ENCODE results near the gene CAPN7. TPM values are rescaled to one million over a fixed set of nuclear protein-coding genes. Genes with fewer than 3 reads are reported as not detected.

Gene CAPN7
- polyA plus RNA-seq, 3 donors: 40.3 to 54.1 (median 51.6) TPM

DNA sequence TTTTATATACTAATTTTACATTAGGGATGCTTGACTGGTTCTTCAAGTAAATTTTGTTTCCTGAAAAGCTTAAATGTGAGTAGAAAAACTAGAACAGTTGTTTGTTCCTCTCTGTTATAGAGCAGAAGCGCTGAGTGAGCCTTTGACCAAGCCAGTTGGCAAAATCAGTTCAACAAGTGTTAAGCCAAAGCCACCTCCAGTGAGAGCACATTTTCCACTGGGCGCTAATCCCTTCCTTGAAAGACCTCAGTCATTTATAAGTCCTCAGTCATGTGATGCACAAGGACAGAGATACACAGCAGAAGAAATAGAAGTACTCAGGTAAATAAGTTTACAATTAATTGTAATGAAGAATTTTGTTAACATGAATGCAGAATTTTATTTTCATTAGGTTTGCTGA lies 14.6 kb downstream of the CAPN7 start:
- no peak for DNase-seq (ENCODE audit: extremely low read depth in 1 of 11, low read depth in 9 of 11, low spot score in 4 of 11)

DNA sequence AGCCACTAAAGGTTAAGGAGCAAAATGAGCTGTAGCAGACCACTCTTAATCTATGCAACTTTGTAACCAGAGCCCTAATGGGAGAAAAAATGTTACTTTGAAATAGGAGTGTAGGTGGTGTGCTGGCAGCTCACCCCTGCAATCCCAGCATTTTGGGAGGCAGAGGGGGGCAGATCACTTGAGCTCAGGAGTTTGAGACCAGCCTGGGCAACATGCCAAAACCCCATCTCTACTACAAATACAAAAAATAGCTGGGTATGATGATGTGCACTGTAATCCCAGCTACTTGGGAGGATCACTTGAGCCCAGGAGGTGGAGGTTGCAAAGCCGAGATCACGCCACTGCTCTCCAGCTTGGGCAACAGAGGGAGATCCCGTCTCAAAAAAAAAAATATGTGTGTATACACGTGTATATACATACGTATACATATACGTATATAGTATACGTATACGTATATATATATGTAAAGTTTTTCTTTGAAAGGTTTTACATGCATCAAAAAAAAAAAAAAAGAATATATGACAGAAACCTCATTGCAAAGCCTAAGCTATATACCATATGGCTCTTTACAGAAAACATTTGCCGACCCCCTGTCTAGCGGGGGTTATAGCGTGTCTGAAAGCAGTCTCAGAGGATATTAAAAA lies 15.7 kb downstream of the CAPN7 start:
- no peak for DNase-seq (ENCODE audit: extremely low read depth in 1 of 11, low read depth in 9 of 11, low spot score in 4 of 11)

- no peak for DNase-seq (ENCODE audit: extremely low read depth in 1 of 11, low read depth in 9 of 11, low spot score in 4 of 11)
Observed at GRCh38 chr3:15223685-15224572, 17.9 kb downstream of the CAPN7 start.

GRCh38 chr3:15228147-15228546 lies 22.1 kb downstream of the CAPN7 start:
- no peak for DNase-seq (ENCODE audit: extremely low read depth in 1 of 11, low read depth in 9 of 11, low spot score in 4 of 11)

GRCh38 chr3:15229262-15229661 lies 23.2 kb downstream of the CAPN7 start:
- no peak for DNase-seq (ENCODE audit: extremely low read depth in 1 of 11, low read depth in 9 of 11, low spot score in 4 of 11)

DNA sequence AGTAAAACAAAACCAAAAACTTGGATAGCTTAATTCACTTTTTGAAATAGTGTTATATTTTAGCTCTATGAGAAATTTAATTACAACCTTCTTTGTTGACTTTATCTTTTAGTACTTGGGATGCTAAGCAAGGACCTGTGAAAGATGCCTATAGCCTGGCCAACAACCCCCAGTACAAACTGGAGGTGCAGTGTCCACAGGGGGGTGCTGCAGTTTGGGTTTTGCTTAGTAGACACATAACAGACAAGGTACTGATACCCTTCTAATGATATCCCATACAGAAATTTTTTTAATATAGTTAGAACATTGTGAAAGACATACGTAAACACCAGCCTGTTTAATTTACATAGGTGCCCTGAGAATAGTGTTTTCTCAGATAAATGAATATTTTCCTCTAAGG lies 35.3 kb downstream of the CAPN7 start:
- DNase-seq (ENCODE audit: extremely low read depth in 1 of 11, low read depth in 9 of 11, low spot score in 4 of 11): peak in 2 of 11 donors; percentile 5

- no peak for DNase-seq (ENCODE audit: extremely low read depth in 1 of 11, low read depth in 9 of 11, low spot score in 4 of 11)
Observed at GRCh38 chr3:15243822-15244482, 37.9 kb downstream of the CAPN7 start.

DNA sequence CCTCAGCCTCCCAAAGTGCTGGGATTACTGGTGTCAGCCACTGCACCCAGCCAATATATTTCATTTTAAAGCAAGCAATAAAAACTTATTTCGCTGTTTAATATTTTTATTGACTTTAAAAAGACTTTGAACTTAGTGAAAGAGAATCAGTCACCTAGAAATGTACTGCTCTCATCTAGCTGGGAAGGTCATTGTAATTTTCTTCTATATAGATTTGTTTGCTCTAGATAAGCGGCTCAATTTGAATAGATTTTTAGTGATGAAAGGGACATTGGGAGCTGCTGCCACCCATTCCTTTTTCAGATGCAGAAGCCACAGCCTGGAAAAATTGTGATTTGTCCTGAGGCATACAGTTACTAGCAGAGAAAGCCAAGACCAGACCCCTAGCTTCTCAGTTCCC lies 40.1 kb downstream of the CAPN7 start:
- DNase-seq (ENCODE audit: extremely low read depth in 1 of 11, low read depth in 9 of 11, low spot score in 4 of 11): no peak

GRCh38 chr3:15253023-15253697 lies 47.1 kb downstream of the CAPN7 start:
- no peak for DNase-seq (ENCODE audit: extremely low read depth in 1 of 11, low read depth in 9 of 11, low spot score in 4 of 11)

DNA sequence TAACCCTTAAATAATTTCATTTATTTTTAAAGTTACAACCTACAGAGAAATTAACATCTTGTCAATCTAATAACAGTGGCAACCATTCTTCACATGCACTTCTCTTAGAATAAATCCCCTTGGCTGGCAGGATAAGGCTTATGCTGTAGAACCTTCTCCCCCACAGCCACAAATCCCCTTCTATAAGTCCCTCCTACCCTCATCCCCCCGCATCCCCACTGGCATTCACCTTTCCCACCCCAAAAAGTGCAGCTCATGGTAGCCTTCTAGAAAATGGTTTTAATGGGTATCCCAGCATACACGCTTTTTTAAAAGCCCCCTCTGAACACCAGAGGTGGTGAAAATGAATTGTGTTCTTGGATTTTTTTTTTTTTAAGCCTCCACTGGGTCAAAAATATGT lies 49.2 kb downstream of the CAPN7 start:
- DNase-seq (ENCODE audit: extremely low read depth in 1 of 11, low read depth in 9 of 11, low spot score in 4 of 11): no peak

GRCh38 chr3:15256861-15257341 lies 50.9 kb downstream of the CAPN7 start:
- no peak for DNase-seq (ENCODE audit: extremely low read depth in 1 of 11, low read depth in 9 of 11, low spot score in 4 of 11)

GRCh38 chr3:15258720-15259119 lies 52.7 kb downstream of the CAPN7 start:
- DNase-seq (ENCODE audit: extremely low read depth in 1 of 11, low read depth in 9 of 11, low spot score in 4 of 11): no peak

DNA sequence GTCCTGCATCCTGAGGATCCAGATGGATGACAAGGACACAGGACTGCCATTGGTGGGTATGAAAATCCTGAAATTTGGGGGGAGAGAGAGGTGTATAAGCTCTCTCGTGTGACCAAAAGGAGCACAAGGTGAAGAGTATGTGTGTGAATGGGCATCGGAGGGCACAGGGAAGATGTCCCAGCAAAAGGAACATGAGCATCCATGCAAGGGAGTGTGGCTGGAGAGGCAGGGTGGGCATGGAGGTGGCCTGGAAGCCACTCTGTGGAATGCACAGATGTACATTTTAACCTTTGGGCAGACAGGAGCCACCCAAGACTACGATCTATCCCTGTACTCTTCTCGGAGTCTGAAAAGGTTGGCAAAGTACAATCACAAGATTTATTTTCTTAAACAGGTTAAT lies 54.5 kb downstream of the CAPN7 start:
- no peak for DNase-seq (ENCODE audit: extremely low read depth in 1 of 11, low read depth in 9 of 11, low spot score in 4 of 11)

GRCh38 chr3:15261274-15261673 lies 55.2 kb downstream of the CAPN7 start:
- no peak for DNase-seq (ENCODE audit: extremely low read depth in 1 of 11, low read depth in 9 of 11, low spot score in 4 of 11)

DNA sequence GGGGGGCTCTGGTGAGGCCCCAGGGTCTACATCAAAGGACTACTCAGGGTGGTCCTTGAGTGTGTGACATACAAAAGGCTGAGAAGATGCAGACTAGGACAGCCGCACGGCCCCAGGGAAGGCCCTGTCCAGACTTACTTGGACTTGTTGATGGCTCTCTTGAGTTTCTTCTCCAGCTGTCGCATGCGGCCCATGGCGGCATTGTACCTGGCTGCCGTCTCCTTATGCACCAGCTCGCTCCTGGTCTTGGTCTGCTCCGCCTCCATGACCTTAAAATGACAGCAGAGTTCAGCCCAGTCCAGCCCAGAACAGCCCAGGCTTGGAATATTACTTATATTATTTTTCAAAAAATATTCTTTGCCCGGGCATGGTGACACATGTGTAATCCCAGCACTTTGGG lies 56.0 kb downstream of the CAPN7 start:
- no peak for DNase-seq (ENCODE audit: extremely low read depth in 1 of 11, low read depth in 9 of 11, low spot score in 4 of 11)

DNA sequence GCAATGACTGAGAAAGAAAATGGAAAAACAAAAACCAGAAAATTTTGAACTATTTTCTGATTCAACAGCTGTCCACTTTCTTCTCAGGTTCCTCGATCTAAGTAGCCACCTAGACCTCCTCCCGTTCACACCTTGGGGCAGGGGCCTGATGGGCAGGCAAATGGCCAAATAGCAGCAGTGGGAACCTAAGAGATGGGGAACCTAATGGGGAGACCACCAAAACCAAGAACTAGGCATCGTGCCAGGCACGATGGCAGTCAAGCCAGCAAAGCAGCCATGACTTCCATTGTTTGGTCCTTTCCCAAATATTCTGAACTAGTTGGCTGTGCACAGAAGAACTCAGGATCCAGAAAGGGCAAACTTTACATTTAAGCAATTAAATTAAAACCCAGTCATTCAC lies 57.1 kb downstream of the CAPN7 start:
- no peak for DNase-seq (ENCODE audit: extremely low read depth in 1 of 11, low read depth in 9 of 11, low spot score in 4 of 11)

DNA sequence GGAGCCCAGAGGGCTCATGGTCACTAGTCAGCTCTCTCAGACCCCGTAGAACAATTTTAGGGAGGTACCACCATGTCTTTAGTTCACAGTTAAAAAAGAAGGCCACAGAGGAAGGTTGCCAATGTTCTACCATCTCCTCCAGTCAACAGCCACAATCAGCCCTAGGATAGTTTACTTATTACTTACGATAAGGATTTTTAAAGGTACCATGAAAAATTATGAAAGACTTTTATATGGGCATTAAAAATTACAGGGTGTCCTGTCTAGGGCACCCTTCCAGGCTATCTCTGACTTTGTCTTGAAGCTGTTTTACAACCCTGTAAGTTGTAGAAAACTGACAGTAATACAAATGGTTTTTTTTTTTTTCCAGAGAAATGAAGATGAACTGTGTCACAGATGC lies 57.9 kb downstream of the CAPN7 start:
- no peak for DNase-seq (ENCODE audit: extremely low read depth in 1 of 11, low read depth in 9 of 11, low spot score in 4 of 11)

DNA sequence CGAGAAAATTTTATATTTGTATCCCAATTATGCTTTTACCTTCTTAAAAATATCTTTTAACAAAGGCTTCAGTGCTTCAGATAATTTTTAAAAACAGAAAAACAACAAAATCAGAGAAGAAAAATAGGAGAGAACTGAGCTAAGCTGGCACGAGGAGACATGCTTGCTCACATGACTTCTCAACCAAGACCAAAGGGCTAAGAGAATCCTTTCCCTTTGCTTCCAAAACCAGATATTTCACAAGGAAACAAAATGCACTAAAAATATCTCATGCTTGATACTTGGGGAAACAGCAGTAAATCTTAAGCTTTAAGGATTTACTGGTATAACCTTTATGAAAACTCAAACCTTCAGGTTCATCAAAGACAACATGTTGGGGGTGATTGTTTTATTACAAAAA lies 58.4 kb downstream of the CAPN7 start:
- DNase-seq (ENCODE audit: extremely low read depth in 1 of 11, low read depth in 9 of 11, low spot score in 4 of 11): no peak

DNA sequence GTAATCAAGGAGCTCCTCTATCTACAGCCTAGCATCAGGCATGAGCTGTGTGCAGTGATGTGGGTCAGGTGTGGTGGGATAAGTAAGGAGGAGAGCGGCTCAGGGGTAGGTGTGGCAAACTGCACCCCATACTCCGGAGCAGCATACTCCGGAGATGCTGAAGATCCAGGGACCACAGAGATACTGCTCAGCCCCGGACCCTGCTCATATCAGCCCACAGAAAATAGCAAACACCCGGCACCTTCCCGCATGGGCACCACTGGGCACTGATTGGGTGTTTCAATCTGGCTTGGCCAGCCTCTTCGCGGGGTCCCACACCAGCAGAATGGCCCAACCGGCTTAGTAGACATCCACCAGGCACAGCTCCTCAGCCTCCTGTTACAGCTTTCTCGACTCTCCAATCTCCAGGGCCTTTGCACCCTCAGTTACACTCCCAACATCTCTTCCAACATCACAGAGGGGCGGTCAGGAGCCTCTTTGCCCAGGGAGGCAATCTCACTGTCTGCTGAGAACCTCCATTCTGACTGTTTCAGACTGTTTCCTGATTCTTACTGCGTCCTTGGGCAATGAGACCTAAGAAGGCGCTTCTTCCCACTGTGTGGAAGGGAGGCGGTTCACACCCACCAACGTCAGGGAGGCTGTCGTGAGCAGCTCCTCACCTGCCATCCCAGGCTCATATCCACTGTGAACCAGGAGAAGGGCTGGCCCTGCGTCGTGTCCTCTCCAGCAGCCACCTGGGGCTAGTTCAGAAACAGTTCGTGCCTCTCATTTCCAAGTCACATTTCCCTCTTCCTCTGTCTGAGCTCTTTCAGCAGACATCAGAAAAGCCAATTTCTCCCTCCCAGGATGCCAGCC lies 59.8 kb downstream of the CAPN7 start:
- DNase-seq (ENCODE audit: extremely low read depth in 1 of 11, low read depth in 9 of 11, low spot score in 4 of 11): no peak
